H9 (cell line): ENCODE results near the gene CADPS. TPM values are rescaled to one million over a fixed set of nuclear protein-coding genes. Genes with fewer than 3 reads are reported as not detected.

Source experiments
- DNase-seq: peaks from one replicate; pipeline ENCODE4 v3.0.0-alpha.2; 2017
- H2AFZ ChIP-seq: one replicate; pipeline ENCODE4 v1.6.1; 2013; ENCODE audit warnings: mild to moderate bottlenecking, low read length, control low read depth, moderate library complexity
- H2AK5ac ChIP-seq: 2 replicates; pipeline ENCODE4 v1.6.1; 2013; ENCODE audit warnings: low read length, control low read depth, mixed read lengths; ENCODE audit not compliant: insufficient read length
- H2BK120ac ChIP-seq: one replicate; pipeline ENCODE4 v1.6.1; 2013; ENCODE audit warnings: low read depth, mild to moderate bottlenecking, low read length, control low read depth, inconsistent platforms; ENCODE audit not compliant: poor library complexity, severe bottlenecking
- H2BK12ac ChIP-seq: 2 replicates; pipeline ENCODE4 v1.6.1; 2013; ENCODE audit warnings: low read length, control low read depth, mixed read lengths, low read depth; ENCODE audit not compliant: insufficient read length
- H2BK15ac ChIP-seq: 2 replicates; pipeline ENCODE4 v1.6.1; 2013; ENCODE audit warnings: low read depth, low read length, control low read depth
- H2BK20ac ChIP-seq: one replicate; pipeline ENCODE4 v1.6.1; 2013; ENCODE audit warnings: low read depth, mild to moderate bottlenecking, low read length, control low read depth, inconsistent platforms; ENCODE audit not compliant: poor library complexity, severe bottlenecking
- H2BK5ac ChIP-seq: 2 replicates; pipeline ENCODE4 v1.6.1; 2013; ENCODE audit warnings: low read length, control low read depth, mixed read lengths; ENCODE audit not compliant: insufficient read length
- H3K14ac ChIP-seq: 2 replicates; pipeline ENCODE4 v1.6.1; 2013; ENCODE audit warnings: low read length, control low read depth; ENCODE audit not compliant: insufficient read depth
- H3K18ac ChIP-seq: 2 replicates; pipeline ENCODE4 v1.6.1; 2013; ENCODE audit warnings: low read depth, mild to moderate bottlenecking, mixed read lengths, low read length, control low read depth; ENCODE audit not compliant: insufficient read length
- H3K23ac ChIP-seq: 2 replicates; pipeline ENCODE4 v1.6.1; 2013; ENCODE audit warnings: low read length, control low read depth, mixed read lengths, low read depth; ENCODE audit not compliant: insufficient read length
- H3K23me2 ChIP-seq: 2 replicates; pipeline ENCODE4 v1.6.1; 2013; ENCODE audit warnings: low read depth, mild to moderate bottlenecking, mixed read lengths, low read length, control low read depth; ENCODE audit not compliant: insufficient read length, poor library complexity, severe bottlenecking
- H3K27ac ChIP-seq: 2 replicates; pipeline ENCODE4 v1.5.1; 2013; ENCODE audit warnings: low read length, control low read depth, mixed read lengths, low read depth; ENCODE audit not compliant: insufficient read length
- H3K27me3 ChIP-seq: 2 replicates; pipeline ENCODE4 v1.6.1; 2013; ENCODE audit warnings: low read length, control low read depth, inconsistent platforms; ENCODE audit not compliant: insufficient read depth
- H3K4ac ChIP-seq: 2 replicates; pipeline ENCODE4 v1.6.1; 2013; ENCODE audit warnings: low read depth, mild to moderate bottlenecking, control low read depth, inconsistent platforms, low read length, moderate library complexity
- H3K4me1 ChIP-seq: 2 replicates; pipeline ENCODE4 v1.6.1; 2013; ENCODE audit warnings: low read length, control low read depth, inconsistent platforms; ENCODE audit not compliant: insufficient read depth
- H3K4me2 ChIP-seq: 2 replicates; pipeline ENCODE4 v1.6.1; 2013; ENCODE audit warnings: low read length, control low read depth, mixed read lengths; ENCODE audit not compliant: insufficient read length, insufficient read depth
- H3K56ac ChIP-seq: 2 replicates; pipeline ENCODE4 v1.6.1; 2013; ENCODE audit warnings: low read depth, mild to moderate bottlenecking, mixed read lengths, low read length, control low read depth; ENCODE audit not compliant: insufficient read length
- H3K79me1 ChIP-seq: 2 replicates; pipeline ENCODE4 v1.6.1; 2013; ENCODE audit warnings: low read depth, mild to moderate bottlenecking, moderate library complexity, low read length, control low read depth, inconsistent platforms; ENCODE audit not compliant: insufficient read depth, poor library complexity, severe bottlenecking
- H3K79me2 ChIP-seq: 2 replicates; pipeline ENCODE4 v1.6.1; 2013; ENCODE audit warnings: low read length, control low read depth, inconsistent platforms; ENCODE audit not compliant: insufficient read depth
- H3K9ac ChIP-seq: 2 replicates; pipeline ENCODE4 v1.6.1; 2013; ENCODE audit warnings: low read length, control low read depth, mixed read lengths; ENCODE audit not compliant: insufficient read length; ENCODE audit errors: extremely low read depth
- H3K9me3 ChIP-seq: one replicate; pipeline ENCODE4 v1.6.1; 2013; ENCODE audit warnings: low read depth, low read length, inconsistent platforms; ENCODE audit not compliant: control insufficient read depth
- H3T11ph ChIP-seq: one replicate; pipeline ENCODE4 v1.6.1; 2013; ENCODE audit warnings: mild to moderate bottlenecking, low read length, control low read depth, inconsistent platforms
- H4K20me1 ChIP-seq: one replicate; pipeline ENCODE4 v1.6.1; 2013; ENCODE audit not compliant: control insufficient read depth, insufficient read length, insufficient read depth
- H4K5ac ChIP-seq: 2 replicates; pipeline ENCODE4 v1.6.1; 2013; ENCODE audit warnings: low read depth, mild to moderate bottlenecking, mixed read lengths, low read length, control low read depth; ENCODE audit not compliant: insufficient read length
- H4K8ac ChIP-seq: replicated peaks from 2 replicates; pipeline ENCODE4 v1.6.1; 2013; ENCODE audit warnings: low read length, control low read depth, mixed read lengths, low read depth; ENCODE audit not compliant: insufficient read length
- H4K91ac ChIP-seq: 2 replicates; pipeline ENCODE4 v1.6.1; 2013; ENCODE audit warnings: low read depth, mild to moderate bottlenecking, moderate library complexity, mixed read lengths, low read length, control low read depth; ENCODE audit not compliant: insufficient read length
- H3K27ac Mint-ChIP-seq, 3 experiments: 2 replicates in 2 of 3; 3 replicates in 1 of 3; pipeline ENCODE4 v1.8.0; 2020 to 2021; ENCODE audit warnings: mixed read lengths in 3 of 3, mild to moderate bottlenecking in 1 of 3, moderate library complexity in 1 of 3
- H3K27me3 Mint-ChIP-seq: 2 replicates; pipeline ENCODE4 v1.8.0; 2021; ENCODE audit warnings: low read depth, mild to moderate bottlenecking, moderate library complexity, mixed read lengths
- H3K36me3 Mint-ChIP-seq, 3 experiments: 2 replicates in 2 of 3; 3 replicates in 1 of 3; pipeline ENCODE4 v1.8.0; 2020 to 2021; ENCODE audit warnings: low read depth in 3 of 3, mixed read lengths in 3 of 3; ENCODE audit not compliant: insufficient read depth in 1 of 3
- H3K4me1 Mint-ChIP-seq, 2 experiments: 2 replicates each; pipeline ENCODE4 v1.8.0; 2020; ENCODE audit warnings: mixed read lengths in 2 of 2
- H3K4me3 Mint-ChIP-seq, 2 experiments: 2 replicates in 1 of 2; 3 replicates in 1 of 2; pipeline ENCODE4 v1.8.0; 2020 to 2021; ENCODE audit warnings: mild to moderate bottlenecking in 2 of 2, mixed read lengths in 2 of 2, moderate library complexity in 1 of 2
- H3K9me3 Mint-ChIP-seq, 2 experiments: 2 replicates in 1 of 2; 3 replicates in 1 of 2; pipeline ENCODE4 v1.8.0; 2020; ENCODE audit warnings: mild to moderate bottlenecking in 2 of 2, mixed read lengths in 2 of 2, moderate library complexity in 1 of 2
- CTCF ChIP-seq: fragments of 200-600 bp; sonication (generic); conservative IDR thresholded peaks from 3 replicates; pipeline ENCODE4 v1.8.0; 2021; ENCODE audit warnings: antibody characterized with exemption, mild to moderate bottlenecking
- WGBS: extraction: QIAGEN DNeasy Blood & Tissue Kit; methylation state at CpG from one replicate; pipeline ENCODE4 v1.1.7; 2013; ENCODE audit warnings: missing lambda C conversion rate, low lambda C conversion rate, mixed read lengths; ENCODE audit not compliant: insufficient read length; ENCODE audit errors: extremely low coverage; 5-methylcytosine and 5-hydroxymethylcytosine counted together
- total RNA-seq: library from RNA; stranded (reverse); gene quantifications from 2 replicates; pipeline ENCODE4 v1.2.1, GENCODE V29; 2021

CADPS gene
- total RNA-seq, 1 experiment from 2014 or later = 6.6 TPM

GRCh38 chr3:62602987-62603386 lies 272.2 kb downstream of the CADPS start:
- Mint-ChIP-seq H3K36me3 (no peaks in the 10 kb centered on the region), H3K4me3 (no peak overlapping the region), H3K9me3 (no peaks in the 10 kb centered on the region), H3K27ac (no peak overlapping the region), H3K27me3 (peaks cover 2% of the 10 kb centered on the region; the same call in 1 of the 2 replicates), H3K4me1 (peaks cover 3 to 13% of the 10 kb centered on the region in 2 experiments; a peak in 3 of 4 replicates)
- H2AK5ac ChIP-seq = no peak overlapping the region
- no peak overlapping the region for H2BK120ac ChIP-seq
- H3K9ac ChIP-seq = no peak overlapping the region
- no peaks in the 10 kb centered on the region for H3K79me2 ChIP-seq
- H4K20me1 ChIP-seq = no peaks in the 10 kb centered on the region
- no peak overlapping the region for H3T11ph ChIP-seq
- no peak overlapping the region for H2BK12ac ChIP-seq
- no peaks in the 10 kb centered on the region for H3K27me3 ChIP-seq
- H3K4me1 ChIP-seq = no peaks in the 10 kb centered on the region
- no peak overlapping the region for H3K56ac ChIP-seq
- no peaks in the 10 kb centered on the region for H3K23me2 ChIP-seq
- H2AFZ ChIP-seq = no peak overlapping the region
- H3K14ac ChIP-seq = no peak overlapping the region
- no peaks in the 10 kb centered on the region for H3K9me3 ChIP-seq
- no peak overlapping the region for H3K4ac ChIP-seq
- no peak for DNase-seq
- no peak overlapping the region for H2BK15ac ChIP-seq
- H2BK20ac ChIP-seq = no peak overlapping the region
- H3K23ac ChIP-seq = no peak overlapping the region
- no peak overlapping the region for H4K5ac ChIP-seq
- WGBS = no CpG with 5 or more reads among the region's 3 CpGs
- no peak overlapping the region for H2BK5ac ChIP-seq
- H3K18ac ChIP-seq = no peak overlapping the region
- no peak overlapping the region for H3K27ac ChIP-seq
- no peak overlapping the region for H3K4me2 ChIP-seq
- H4K8ac ChIP-seq = no peak overlapping the region
- no peak overlapping the region for H4K91ac ChIP-seq
- no peaks in the 10 kb centered on the region for H3K79me1 ChIP-seq
- no peak for TF ChIP-seq CTCF
